Kidney glomerular epithelial cell (primary cell): Measurements from ENCODE around the gene NES.
"Not testable (repeated sequence)": the region's sequence is repeated elsewhere in the genome, so short reads cannot be mapped to it uniquely, and the experiment has no call there.

Experiments used
- DNase-seq: peaks from one replicate; lab custom pipeline; 2025; lab: John Stamatoyannopoulos, UW

Gene NES

GRCh38 chr1:156644146-156644545 lies 33.1 kb downstream of the NES start:
- DNase-seq, result no peak

DNA sequence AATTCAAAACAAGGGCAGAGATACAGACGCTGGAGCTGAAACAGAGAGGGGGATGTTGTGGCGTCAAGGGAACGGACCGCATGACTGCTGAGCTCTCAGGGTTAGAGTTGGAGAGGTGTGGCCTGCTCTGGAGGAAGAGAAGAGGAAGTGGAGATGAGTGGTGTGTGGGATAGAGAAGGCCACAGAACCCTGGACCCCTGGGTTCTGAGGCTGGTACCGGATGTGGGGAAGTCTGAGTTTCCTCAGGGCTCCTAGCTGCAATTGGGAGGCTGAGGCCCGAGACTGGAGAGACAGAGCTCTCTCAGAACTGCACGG lies 33.5 kb downstream of the NES start:
- no peak for DNase-seq

DNA sequence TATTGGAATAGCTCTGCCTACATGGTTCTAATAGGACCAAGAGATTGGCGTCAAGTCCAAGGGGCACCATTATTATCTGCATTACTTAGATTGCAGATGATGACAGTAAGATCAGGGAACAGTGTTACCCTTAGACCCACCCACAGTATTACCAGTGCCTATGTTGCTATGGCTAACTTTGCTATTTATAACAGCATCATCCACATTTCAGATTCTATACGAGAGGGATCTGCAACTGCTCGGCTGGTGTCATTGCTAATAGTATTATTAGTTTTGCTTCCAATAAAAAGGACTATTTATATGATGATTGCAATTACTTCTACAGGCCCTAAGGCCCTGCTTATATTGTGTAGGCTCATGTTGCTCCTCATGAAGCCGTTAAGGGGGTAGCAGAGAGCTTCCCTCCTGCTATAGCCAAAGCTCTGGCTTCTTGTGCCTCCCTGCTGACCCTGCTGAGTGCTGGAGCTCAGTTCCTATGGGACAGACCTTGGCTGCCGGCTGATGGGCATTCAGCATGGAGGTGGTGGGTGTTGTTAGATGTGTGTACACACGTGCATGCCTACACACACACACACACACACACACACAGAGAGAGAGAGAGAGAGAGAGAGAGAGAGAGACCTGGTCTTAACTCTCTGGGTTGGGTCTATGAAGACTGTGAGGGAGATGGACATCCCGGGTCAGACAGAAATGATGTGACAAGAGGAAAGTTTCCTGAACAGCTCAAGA lies 34.0 kb downstream of the NES start:
- no peak for DNase-seq

DNA sequence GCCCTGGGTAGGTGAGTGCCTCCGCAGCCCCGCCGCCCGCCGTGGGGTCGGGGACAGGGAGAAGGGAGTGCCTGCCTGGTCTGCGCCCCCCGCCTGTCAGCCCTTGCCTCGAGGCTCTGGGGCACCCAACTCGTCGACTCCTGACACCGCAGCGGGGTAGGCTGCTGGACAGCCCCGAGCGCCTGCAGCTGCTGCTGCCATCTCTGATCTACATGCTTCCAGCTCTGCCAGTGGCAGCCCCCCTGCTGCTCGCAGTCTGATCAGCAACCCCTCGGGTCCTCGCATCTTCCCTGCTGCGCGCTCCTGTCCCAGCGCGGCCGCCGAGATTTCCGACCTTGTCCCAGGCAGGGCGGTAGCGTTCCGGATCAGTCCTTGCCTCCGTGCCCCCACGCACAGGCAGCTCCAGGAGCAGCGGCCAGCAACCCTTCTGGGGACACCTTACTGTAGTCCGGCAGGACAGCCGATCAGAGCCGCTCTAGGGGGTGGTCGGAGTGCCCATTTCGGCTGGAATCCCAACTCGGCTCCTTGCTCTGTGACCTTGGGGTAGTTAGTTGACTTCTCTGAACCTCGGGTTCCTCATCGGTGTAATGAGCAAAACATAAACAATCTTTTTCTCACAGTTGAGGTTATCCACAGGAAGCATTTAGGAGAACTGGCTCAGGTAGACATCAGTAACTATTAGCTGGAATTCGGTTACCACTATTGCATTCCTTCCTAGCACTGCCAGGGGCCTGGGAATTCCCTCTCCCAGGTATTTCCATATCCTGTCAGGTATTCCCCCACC lies 34.8 kb downstream of the NES start:
- DNase-seq, result no peak

- no peak for DNase-seq
These were observed 35.4 kb downstream of the NES start, which contains the start of gene BCAN for GRCh38 chr1:156641761-156642264. TSS of gene BCAN (plus strand) at chr1:156642117. CDS start at chr1:156646055, 3,938 bp downstream.

DNA sequence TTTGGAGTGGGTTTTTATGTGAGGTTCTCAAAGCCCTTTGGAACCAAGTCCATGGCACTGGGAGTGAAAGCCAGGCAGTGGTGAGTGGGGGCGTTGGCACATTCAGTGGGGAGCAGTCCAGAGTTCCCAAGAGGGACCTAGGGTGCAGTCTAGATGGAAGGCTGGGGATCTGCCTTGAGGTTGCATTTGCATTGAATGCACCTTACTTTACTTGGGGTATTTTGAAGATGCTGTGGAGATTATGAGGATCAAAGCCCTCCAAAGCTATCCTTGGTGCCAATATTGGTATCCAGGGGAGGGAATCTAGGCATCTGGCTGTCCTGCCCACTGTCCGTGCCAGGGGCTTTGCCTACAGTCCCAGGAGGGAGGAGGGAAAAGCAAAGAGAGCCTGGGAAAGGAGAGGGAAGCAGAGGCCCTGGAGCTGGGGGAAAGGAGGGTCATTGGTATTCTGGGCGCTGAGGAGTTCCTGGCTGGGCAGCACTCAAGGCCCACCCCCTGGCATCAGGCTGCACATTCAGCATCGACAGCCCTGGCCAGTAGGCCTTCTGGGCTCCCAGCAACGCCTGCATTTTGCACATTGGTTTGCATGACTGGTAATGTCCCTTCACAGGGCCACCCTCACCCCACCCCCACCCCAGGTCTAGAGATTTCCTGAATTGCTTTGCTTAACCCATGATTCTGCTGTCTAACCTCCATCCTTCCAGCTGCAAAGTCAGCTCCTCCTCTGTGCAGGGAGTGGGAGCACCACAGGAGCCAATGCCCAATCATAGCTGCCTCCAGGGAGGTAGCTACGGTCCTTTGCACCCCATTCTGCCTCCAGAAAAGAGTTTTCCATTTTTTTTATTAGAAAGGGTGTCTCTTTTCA lies 36.1 kb downstream of the NES start:
- DNase-seq, result no peak

DNA sequence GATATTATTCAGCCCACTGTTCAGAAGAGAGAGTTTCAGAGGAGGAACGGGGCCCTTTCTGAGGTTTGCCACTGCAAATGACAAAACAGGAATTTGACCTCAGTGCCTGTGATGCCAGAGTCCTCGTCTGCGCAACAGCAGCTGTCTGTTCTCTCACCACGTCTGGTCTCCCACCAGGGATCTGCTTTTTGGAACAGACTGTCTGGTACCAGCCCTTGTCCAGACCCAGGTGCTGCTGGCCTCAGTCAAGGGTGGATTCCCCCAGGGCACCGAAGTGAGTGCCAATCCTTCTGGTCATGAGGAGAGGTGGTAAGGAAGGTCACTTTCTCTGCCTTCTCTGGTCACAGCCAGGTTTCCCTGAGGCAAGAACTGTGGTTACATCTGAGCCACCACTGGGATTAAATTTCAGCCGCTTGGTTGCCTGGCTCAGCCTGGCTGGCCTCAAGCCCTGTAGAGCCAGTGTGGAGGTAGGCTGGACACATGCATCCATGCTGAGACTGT lies 37.6 kb downstream of the NES start:
- DNase-seq, result no peak

- DNase-seq, result no peak
These were observed 38.8 kb downstream of the NES start for GRCh38 chr1:156638189-156638985.

DNA sequence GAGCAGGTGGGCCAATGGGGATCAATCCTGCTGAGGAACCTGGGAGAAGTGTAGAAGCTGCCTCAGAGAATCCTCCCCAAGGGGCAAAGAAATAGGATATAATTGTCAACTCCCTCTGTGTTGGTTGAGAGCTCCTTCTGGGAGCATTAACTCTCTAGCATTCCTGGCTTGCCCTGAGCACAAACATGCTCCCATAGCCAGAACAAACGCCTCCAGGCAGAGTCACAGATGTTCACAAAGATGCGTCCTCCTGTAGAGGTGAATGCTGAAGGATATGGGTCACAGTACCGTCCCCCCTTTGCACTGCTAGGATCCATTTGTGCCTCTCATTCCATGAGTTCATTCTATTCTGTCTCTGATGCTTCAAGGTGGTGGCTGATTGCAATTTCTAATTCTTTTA lies 44.9 kb downstream of the NES start:
- no peak for DNase-seq

DNA sequence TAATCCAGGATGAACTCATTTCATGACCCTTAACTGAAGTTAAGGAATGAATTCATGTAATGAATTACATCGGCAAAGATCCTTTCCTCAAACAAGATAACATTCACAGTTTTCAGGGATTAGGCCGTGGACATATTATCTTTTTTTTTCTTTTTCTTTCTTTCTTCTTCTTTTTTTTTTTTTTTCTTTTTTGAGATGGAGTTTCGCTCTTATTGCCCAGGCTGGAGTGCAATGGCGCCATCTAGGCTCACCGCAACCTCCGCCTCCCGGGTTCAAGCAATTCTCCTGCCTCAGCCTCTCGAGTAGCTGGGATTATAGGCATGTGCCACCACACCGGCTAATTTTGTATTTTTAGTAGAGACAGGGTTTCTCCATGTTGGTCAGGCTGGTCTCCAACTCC lies 46.1 kb downstream of the NES start:
- not testable (repeated sequence) for DNase-seq

GRCh38 chr1:156629823-156630449 lies 47.3 kb downstream of the NES start:
- no peak for DNase-seq

DNA sequence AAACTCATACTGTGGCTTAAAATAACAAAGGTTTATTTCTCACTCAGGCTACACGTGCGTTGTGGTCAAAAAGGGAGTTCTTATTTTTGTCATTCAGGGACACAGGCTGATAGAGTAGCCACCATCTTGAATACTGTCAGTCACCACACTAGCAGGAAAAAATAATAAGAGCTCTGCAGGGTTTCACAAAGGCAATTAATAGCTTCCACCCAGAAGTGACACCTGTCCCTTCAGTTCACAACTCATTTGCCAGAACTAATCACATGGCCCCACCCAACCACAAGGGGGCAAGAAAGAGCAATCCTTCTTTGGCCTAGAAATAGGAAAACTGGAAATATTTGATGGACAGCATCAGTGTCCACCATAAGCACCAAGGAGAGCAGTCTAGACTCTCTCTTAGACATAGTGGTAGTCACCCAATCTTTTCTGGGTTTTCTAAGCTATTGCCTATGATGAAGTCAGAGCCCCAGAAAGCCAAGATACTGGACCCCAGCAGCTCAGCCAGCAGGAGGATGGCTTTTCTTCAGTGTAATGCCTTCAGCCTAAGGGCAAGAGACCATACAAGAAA lies 49.8 kb downstream of the NES start:
- no peak for DNase-seq

DNA sequence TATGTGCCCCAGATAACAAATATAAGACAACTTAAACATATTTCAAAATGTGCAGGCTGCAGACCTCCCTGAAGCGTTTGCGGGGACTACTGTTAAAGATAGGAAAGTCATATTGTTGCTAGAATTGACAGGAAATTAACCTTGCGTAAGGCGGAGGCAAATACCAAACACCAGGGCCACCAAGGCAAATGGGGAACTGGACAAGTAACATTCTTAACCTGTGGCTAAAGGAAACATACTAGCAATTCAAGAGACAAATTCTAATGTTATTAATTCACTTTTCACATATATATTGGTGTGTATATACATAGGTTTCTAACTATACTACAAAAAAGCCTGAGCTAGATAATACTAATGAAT lies 51.1 kb downstream of the NES start:
- no peak for DNase-seq

DNA sequence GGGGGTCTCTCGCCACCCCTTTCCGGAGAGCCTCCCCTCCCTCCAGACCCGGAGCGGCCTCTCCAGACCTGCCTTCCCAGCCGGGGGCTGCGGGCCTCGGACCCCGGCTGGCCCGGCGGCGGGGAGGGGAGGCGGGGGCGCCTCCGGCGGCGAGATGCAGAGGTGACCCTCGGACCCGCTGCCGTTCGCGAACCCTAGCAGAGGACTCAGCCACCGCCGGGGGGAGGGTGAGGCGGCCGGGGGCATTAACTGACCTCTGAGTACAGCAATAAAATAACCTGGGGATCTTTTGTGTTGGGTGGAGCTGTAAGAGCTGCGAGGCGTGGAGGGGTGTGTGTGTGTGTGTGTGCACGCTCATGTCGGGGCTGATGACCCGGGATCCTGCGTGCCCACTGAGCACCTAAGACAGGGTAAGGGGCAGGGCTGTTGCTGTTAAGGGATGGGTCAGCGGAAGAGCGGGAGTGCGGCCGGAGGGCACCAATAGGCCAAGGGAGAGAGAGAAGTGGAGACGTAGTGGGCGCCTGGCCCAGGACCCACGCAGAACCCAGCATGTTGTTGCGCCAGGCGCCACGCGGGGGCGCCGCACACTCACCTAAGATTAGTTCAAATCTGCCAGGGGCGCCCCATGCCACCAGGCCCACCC lies 51.6 kb downstream of the NES start:
- no peak for DNase-seq

DNA sequence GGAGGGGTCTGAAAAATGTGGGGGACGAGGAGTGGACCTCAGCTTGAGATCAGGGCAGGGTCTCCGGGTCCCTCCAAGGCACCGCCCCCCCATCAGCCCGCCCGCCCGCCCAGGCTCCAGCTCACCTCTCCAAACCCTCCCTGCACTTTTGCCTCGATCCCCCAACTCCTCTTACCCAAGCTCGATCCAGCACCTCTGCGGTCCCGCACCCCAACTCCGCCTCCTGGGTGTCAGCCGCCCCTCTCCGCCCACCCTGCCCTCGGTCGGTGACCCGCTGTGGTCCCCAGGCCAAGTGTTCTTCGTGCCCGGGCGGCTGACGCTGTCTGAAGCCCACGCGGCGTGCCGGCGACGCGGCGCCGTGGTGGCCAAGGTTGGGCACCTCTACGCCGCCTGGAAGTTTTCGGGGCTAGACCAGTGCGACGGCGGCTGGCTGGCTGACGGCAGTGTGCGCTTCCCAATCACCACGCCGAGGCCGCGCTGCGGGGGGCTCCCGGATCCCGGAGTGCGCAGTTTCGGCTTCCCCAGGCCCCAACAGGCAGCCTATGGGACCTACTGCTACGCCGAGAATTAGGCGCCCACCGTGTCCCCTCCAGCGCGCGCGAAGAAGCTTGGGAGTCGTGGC lies 52.3 kb downstream of the NES start:
- DNase-seq, result no peak

- no peak for DNase-seq
These were observed 53.0 kb downstream of the NES start for GRCh38 chr1:156623946-156624813.

GRCh38 chr1:156622581-156623297 lies 54.5 kb downstream of the NES start:
- no peak for DNase-seq

- DNase-seq, result no peak
These were observed 57.6 kb downstream of the NES start for GRCh38 chr1:156619582-156619955.
